ENCODE results near the gene THRSP.

Gene THRSP

DNA sequence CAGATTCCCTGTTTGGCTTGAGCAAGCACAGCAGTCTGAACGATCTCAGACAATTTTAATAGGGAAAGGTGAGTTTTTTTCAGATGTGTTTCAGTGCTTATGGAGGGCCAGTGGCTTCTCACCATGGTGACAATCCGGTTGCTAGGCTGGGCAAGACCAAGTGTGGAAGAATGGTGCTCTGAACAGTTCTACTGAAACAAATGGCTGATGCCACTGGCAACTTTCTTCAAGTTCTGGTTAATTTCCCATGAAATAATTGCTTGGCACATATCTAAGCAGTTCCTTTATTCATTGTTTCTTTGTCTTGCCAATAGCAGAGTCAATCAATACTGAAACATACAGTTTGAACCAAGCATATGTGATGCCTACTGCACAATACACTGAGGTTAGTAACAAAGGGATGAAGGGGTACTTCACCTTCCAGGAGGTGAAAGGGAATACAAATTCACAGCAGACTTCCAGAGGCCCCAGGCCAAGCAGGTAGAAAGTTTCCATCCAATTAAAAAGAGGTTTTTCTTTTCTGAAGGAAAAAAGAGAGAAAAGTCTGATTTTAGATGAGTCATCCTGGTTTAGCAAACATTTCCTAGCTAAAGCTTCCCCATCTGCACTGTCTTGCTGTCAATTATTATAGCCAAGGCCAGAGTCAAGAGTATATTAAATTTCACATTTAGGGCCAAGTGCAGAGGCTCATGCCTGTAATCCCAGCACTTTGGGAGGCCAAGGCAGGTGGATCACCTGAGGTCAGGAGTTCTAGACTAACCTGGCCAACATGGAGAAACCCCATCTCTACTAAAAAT lies 37.2 kb downstream of the THRSP start:
- no peak for DNase-seq

DNA sequence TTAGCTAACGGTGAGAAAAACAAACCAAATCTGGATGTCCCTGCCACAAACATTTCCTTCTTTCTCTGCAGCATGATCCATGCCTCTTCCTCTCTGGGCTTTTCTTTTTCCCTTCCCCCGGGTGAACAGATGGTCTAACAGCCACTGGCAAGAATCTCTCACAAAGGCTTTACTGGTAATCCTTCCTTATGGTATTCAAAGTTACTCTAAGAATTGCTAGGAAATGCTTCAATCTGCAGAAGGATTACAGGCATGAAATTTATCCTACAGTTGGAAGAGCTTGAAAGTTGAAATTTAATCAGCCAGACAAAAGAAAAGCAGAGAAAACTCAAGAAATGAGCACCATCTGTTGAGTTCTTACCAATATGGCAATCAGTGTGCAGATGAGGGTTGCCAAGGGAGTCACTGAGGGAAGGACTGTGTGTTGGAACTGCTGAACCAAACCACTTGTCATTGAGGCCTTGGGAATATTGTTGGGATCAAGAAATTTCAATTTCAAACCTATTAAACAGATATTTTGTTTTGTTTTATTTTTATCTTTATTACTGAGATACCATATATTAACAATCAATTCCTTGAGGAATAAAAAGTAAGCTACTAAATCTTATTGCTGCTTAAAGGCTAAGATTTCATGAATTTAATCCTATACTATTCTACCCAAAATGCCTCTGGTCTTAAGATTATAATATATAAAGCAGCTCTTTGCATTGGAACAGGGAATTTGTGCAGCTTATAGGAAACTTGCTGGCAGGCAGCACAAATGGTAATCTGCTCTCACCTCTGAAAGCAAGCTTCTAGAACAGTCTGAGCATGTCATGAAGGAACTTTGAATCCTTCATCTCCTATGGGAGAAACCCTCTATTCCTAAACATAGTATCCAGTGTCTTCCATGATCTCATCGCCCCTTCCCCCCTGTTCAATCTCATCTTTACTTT lies 45.7 kb downstream of the THRSP start:
- no peak for DNase-seq

GRCh38 chr11:78110351-78110750 lies 46.7 kb downstream of the THRSP start:
- DNase-seq: no peak

DNA sequence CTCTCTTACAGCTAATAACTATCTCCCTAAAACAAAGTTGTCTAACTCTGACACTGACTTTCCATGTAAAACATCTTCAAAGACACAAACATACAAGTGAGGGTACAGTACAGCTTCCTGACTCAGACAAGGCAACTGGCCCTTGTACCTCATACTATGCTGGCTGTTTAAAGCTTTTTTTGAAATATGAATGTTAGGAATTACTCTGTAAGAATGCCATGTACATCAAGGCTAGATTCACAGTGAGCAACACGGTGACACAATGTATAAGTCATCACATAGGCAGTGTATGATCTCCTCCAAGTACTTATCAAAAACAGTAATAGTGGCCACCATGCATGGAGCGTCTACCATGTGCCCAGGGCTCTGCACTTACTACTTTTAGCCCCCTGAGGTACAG lies 47.2 kb downstream of the THRSP start:
- DNase-seq: no peak

- DNase-seq: no peak
Observed at GRCh38 chr11:78111298-78111697, 47.6 kb downstream of the THRSP start.

GRCh38 chr11:78112582-78113275 lies 49.1 kb downstream of the THRSP start:
- no peak for DNase-seq

Measured in stimulated activated CD4-positive, alpha-beta T cell treated with anti-CD3 and anti-CD28 coated beads, Interleukin-15, amount 100 ng/mL, for 24 hours (primary cell).